Motor neuron (in vitro differentiated cells): ENCODE results near the gene HHATL. TPM values are rescaled to one million over a fixed set of nuclear protein-coding genes. Genes with fewer than 3 reads are reported as not detected.
A peak's percentile ranks its signal among the peaks of the same experiment; 100 is the strongest.

ENCODE experiments used
- ATAC-seq, 8 experiments: fragments of 200-7000 bp; cut with Tn5 transposase; replicated peaks in 6 of 8; 2 replicates each; pipeline ENCODE4 v1.8.0; 2021; ENCODE audit warnings: mild to moderate bottlenecking in 8 of 8, moderate library complexity in 8 of 8
- H3K27ac ChIP-seq, 2 donors: fragments of 250-450 bp; sonication (Bioruptor Pico); 2 replicates each; pipeline ENCODE4 v1.9.0; 2021; ENCODE audit warnings: antibody characterized with exemption in 2 of 2, mild to moderate bottlenecking in 2 of 2, moderate library complexity in 1 of 2
- H3K4me1 ChIP-seq, 2 donors: fragments of 250-450 bp; sonication (Bioruptor Pico); replicated peaks in 1 of 2; 2 replicates each; pipeline ENCODE4 v1.6.1; 2021; ENCODE audit warnings: antibody characterized with exemption in 2 of 2, mild to moderate bottlenecking in 2 of 2, moderate library complexity in 1 of 2
- H3K4me3 ChIP-seq, 5 donors: fragments of 250-450 bp; sonication (Bioruptor Pico); 2 replicates each; pipeline ENCODE4 v1.9.0; 2021; ENCODE audit warnings: antibody characterized with exemption in 5 of 5, mild to moderate bottlenecking in 5 of 5, moderate library complexity in 4 of 5
- WGBS, 10 experiments: fragments of 450-650 bp; shearing (Covaris generic); methylation state at CpG; one replicate each; pipeline ENCODE4 v1.0.0; 2022; 5-methylcytosine and 5-hydroxymethylcytosine counted together
- in situ Hi-C, 9 experiments: fragments of 400-800 bp; cut with MboI; loops; one replicate each; pipeline ENCODE4 v1.15.0; 2021; ENCODE audit warnings: low sequenced_read_pairs in 9 of 9, low pct_unique_long_range_greater_than_20kb in 2 of 9; ENCODE audit not compliant: unreplicated experiment in 9 of 9
- total RNA-seq, 8 experiments: library from RNA; unstranded; fragments of 300-600 nt; gene quantifications; 2 replicates each; pipeline versions ENCODE4 v1.2.3 to v1.2.4, GENCODE V29; 2022

Gene HHATL, protein sequence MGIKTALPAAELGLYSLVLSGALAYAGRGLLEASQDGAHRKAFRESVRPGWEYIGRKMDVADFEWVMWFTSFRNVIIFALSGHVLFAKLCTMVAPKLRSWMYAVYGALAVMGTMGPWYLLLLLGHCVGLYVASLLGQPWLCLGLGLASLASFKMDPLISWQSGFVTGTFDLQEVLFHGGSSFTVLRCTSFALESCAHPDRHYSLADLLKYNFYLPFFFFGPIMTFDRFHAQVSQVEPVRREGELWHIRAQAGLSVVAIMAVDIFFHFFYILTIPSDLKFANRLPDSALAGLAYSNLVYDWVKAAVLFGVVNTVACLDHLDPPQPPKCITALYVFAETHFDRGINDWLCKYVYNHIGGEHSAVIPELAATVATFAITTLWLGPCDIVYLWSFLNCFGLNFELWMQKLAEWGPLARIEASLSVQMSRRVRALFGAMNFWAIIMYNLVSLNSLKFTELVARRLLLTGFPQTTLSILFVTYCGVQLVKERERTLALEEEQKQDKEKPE
- total RNA-seq = 1 to 10 TPM in 3 of 8 experiments, under 1 TPM in 3, not detected in 2; 0.22 to 2.6 (median 1.2) TPM

DNA sequence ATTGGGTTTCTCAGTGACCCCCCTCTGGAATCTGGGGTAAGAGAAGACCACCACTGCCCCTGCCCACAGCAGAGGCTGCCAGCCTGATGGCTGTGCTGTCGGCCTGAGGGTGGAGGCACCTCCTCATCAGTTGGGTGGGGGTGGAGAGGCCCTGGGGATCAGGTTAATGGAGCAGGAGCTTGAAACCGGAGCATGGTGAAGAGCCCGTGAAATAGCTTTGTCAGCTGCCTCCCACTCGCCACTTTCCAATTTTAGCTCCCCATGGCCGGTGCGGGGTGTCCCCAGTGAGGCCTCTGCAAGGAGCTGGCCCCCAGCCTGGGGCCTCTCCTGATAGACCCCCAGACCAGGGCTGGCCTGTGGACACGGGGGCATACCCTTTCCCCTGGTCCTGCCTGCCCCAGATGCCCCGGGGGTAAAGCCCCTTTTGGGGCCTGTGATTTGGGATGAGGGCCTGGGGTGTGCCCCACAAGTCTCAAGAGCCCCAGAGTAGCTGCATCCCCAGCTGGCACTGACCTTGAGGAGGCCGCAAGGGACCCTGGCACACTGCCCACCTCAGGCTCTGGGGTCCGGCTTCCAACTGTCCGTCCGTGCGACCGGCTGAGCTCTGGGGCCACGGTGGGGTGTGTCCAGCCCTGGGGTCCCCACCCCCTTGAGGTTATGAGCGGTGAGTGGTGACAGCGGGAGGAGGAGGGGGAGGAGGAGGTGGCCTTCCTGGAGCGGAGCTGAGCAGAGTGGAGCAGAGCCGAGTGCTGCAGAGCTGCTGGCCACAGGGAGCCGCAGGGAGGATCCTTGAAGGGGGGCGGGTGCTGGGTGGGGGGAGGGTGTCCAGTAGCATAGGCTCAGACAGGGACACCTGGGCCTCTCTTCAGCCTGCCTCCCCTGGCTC is at the start of gene HHATL:
HHATL (minus strand) TSS at position 733 of the 886 bp plus-strand sequence. CDS start 1,972 bp downstream, outside the sequence.
- ATAC-seq = peak in 7 of 8 experiments; percentile 42 to 81 (median 70)
- WGBS, 10 experiments = 60% methylated on average over 1 to 9 of the region's 21 CpGs; no CpG with 5 or more reads in 7 of the 10 experiments
- no peak within 1 kb of the TSS for H3K4me3 ChIP-seq
- in situ Hi-C loops = no loop called here
- peaks cover 2 to 11% of the 10 kb centered on the region in 2 donors for H3K4me1 ChIP-seq
- H3K27ac ChIP-seq = no peak within 1 kb of the TSS

DNA sequence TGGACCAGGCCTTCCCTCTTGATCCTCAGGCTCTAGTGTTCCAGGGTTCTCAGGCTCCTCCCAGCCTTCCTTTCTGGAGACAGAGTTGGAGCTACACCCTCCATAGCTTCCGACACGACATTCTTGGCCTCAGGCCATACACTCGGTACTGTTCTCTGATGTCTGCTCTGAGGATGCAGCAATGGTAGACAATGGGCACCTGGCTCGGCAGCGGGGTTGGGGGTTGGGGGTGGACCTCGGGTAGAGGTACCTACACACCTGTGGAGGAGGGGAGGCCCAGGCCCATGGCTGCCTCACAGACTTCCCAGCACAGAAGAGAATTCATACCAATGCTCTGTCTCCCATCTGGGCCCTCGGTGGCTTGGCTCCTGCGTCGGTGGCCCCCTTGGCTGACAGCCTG is 49.0 kb upstream of the HHATL start:
- ATAC-seq = peak in 3 of 8 experiments; percentile 37 to 68 (median 59)
- Histone ChIP-seq H3K4me3 (no peak overlapping the region), H3K27ac (no peak overlapping the region), H3K4me1 (peaks cover 0 to 4% of the 10 kb centered on the region in 2 donors)
- in situ Hi-C loops = no loop called here
- 30 to 100% (median 100%) methylated on average over 2 to 3 of the region's 9 CpGs; no CpG with 5 or more reads in 7 of the 10 experiments for WGBS, 10 experiments

DNA sequence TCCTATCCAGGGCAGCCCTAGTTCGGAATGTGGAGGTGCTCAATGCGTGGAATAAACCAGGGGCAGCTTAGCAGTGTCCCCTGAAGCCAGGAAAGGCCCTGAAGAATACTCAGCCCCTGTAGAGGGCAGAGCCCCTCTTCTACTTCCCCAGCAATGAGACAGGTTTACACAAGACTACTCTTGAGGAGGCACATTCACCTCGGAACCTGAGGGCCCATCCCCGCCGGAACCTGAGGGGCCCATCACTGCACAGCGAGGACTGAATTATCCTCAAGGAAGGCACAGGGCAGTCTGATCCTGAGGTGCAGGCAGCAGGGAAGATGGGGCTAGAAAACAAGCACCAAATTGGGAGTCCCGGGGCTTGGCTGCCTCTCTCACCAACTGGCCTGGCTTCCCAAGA is 48.2 kb upstream of the HHATL start:
- Histone ChIP-seq H3K27ac (no peak overlapping the region), H3K4me3 (no peak overlapping the region), H3K4me1 (peaks cover 0 to 4% of the 10 kb centered on the region in 2 donors)
- ATAC-seq = no peak
- in situ Hi-C loops = no loop called here
- 60 to 100% (median 91%) methylated on average over 1 to 7 of the region's 7 CpGs; no CpG with 5 or more reads in 4 of the 10 experiments for WGBS, 10 experiments

DNA sequence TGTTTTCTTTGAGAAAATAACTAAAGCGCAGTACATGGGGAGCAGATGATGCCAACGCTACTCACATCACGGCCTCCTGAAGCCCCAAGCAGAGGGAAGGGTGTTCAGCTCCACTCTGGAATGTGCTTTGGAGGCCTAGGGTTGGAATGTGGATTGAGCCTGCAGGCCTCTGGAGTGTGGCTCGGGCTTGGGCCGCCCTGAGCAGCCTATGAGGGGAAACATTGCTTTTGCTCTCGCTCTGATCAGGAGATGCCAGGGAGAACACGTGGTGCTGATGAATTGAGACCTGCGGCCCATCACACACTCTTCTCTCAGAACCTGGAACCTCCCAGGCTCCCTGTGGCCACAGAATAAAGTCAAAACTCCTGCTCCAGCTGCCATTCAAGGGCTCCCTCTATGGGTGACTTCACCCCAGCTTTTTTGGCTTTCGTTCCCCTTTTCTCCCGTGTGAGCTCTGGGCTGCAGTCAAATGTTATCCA is 47.2 kb upstream of the HHATL start:
- peak in 6 of 8 experiments; percentile 21 to 68 (median 34) for ATAC-seq
- 27 to 80% (median 54%) methylated on average over 1 to 5 of the region's 10 CpGs; no CpG with 5 or more reads in 4 of the 10 experiments for WGBS, 10 experiments
- no peak overlapping the region for H3K4me3 ChIP-seq
- no peaks in the 10 kb centered on the region for H3K4me1 ChIP-seq
- no peak overlapping the region for H3K27ac ChIP-seq
- in situ Hi-C loops = loop anchor here in 1 of 9 experiments (10.0 kb wide), 1 partner anchor 95 kb away; the partner anchor contains the start of gene ZBTB47

DNA sequence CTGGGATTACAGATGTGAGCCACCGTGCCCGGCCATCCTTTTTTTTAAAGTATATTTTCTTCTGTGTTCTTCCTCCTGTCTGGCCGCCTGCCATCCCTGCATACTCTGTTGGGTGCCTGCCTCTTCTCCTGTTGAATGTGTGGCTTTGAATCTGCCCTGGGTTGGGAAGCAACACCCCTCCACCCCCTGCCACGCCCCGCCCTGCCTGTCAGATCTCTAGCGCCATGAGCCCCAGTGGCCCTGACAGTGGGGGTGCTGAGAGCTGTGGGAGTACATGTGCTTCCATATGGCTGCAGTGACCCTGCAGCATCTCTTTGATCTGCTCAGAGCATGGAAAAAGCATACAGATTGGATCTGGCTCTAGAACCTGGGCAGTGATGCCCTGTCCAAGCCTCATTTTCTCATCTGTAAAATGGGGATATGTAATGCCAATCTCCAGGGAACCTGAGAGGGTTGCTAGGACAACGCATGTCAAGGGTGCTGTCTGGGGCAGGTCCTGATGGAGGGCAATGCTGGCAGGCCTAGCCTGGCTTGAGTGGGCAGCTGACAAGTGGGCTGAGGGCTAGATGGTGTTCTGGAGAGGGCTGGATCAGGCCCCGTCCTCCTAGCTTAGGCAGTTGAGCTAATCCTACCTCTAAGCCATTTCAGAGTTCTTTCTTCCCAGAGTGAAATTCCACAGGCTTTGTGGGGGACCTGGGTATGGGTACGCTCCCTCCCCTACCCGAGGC is 46.6 kb upstream of the HHATL start:
- 81 to 100% (median 87%) methylated on average over 3 of the region's 10 CpGs; no CpG with 5 or more reads in 7 of the 10 experiments for WGBS, 10 experiments
- ATAC-seq = no peak
- Histone ChIP-seq H3K27ac (no peak overlapping the region), H3K4me3 (no peak overlapping the region), H3K4me1 (peaks cover 0 to 3% of the 10 kb centered on the region in 2 donors)
- in situ Hi-C loops = loop anchor here in 1 of 9 experiments (10.0 kb wide), 1 partner anchor 94 kb away; the partner anchor contains the start of gene ZBTB47

DNA sequence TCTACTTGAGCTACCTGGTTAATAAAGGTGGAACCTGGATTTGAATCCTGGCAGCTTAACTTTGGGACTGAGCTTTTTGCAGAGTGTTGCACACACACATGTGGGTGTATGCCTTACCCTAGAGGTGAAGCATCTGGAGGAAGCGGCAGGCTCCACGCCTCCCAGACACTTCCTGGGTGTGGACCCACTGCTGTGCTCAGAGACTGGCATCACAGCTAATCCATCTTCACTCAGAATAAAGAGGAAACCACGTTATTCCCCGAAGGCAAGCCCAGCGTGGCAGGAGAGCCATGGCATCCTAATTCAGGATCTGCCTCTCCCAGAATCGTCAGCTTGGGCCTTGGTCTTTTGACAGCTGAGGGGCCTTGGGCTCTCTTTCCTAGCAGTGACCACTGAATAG is 45.0 kb upstream of the HHATL start:
- no peak overlapping the region for H3K27ac ChIP-seq
- in situ Hi-C loops = loop anchor here in 1 of 9 experiments (10.0 kb wide), 1 partner anchor 93 kb away; the partner anchor contains the start of gene ZBTB47
- 0 to 90% (median 57%) methylated on average over 2 to 4 of the region's 6 CpGs; no CpG with 5 or more reads in 2 of the 10 experiments for WGBS, 10 experiments
- no peak overlapping the region for H3K4me3 ChIP-seq
- peak in 3 of 8 experiments; percentile 41 to 69 (median 52) for ATAC-seq
- peaks cover 0 to 5% of the 10 kb centered on the region in 2 donors for H3K4me1 ChIP-seq

DNA sequence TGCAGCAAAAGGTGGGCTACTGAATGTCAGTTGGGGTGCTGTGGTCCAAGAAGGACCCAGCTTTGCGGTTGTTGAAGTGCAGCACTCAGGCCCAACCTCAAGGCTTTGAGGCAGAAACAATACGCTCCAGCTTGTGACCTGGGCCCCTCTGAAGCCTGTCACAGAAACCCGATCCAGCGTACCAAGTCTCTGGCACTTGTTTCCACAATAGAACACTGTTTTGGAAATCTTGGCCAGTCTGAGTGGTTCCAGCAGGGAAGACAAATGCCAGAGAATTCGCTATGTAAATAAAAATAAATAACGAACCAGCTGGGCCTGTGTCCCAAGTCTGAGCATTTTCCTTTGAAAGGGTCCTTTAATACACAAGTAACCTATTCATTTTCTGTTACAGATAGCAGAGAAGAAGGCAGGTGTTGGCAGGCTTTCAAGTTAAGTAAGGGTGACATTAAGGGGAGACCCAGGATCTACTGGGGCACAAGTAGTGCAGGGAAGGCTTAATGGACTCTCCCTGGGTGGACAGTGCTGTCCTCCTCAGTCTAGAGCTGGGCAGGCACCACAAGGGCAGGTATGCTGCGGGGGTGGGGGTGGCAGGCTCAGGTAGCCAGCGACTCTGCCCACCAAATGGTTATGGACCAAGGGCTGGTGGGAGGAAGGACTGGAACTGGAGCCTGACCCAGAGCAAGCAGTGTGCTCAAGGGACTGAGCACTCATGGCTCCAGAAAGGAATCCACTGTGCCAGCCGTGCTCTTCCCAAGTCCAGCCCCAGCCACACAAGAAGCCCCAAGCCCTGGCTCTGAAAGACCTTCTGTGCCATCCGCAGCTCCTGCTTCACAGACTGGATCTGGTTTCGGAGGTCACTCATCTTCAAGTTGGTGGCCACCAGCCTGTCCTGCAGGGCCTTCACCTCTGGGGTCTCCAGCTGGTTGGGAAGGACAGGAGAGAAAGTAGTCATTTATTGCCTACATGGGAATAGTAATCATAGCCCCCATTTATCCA is 44.2 kb upstream of the HHATL start:
- WGBS, 10 experiments = 40 to 100% (median 62%) methylated on average over 2 to 7 of the region's 11 CpGs; no CpG with 5 or more reads in 2 of the 10 experiments
- Histone ChIP-seq H3K27ac (no peak overlapping the region), H3K4me1 (peaks cover 0 to 5% of the 10 kb centered on the region in 2 donors), H3K4me3 (no peak overlapping the region)
- in situ Hi-C loops = loop anchor here in 1 of 9 experiments (10.0 kb wide), 1 partner anchor 92 kb away; the partner anchor contains the start of gene ZBTB47
- ATAC-seq = peak in 1 of 8 experiments; percentile 61

DNA sequence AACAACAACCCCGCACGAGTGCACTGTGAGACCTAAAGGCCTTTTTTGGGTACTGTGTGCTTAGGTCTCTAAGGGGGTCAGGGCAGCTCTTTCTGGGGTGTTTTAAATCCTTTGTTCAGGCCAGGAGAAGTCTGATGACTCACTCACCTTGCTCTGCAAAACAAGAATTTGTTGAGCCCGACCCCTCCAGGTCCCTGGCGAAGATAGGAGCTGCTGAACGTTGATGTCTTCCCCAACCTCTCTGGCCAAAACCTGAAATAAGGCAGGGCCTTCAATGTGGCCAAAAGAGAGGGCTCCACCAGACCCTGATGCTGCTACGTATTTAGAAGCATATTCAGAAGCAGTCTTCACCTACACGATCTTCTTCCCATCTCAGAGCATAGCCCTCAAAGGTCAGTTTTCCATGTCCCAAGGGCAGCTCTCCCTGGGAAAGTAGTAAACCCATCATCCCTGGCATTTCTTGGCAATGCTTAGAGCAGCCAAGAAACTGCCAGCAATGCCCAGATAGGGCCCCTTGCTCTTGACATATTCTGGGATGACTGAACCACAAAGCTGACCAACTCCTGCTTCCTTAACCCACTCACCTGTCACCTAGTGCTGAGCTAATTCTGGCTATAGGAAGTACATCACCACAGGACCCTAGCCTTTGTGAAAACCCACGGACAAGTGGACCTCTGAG is 43.3 kb upstream of the HHATL start:
- Histone ChIP-seq H3K4me3 (no peak overlapping the region), H3K4me1 (peaks cover 0 to 5% of the 10 kb centered on the region in 2 donors), H3K27ac (no peak overlapping the region)
- in situ Hi-C loops = loop anchor here in 1 of 9 experiments (10.0 kb wide), 1 partner anchor 91 kb away; the partner anchor contains the start of gene ZBTB47
- WGBS, 10 experiments = 30 to 100% (median 90%) methylated on average over 1 to 6 of the region's 8 CpGs; no CpG with 5 or more reads in 1 of the 10 experiments
- ATAC-seq = no peak

DNA sequence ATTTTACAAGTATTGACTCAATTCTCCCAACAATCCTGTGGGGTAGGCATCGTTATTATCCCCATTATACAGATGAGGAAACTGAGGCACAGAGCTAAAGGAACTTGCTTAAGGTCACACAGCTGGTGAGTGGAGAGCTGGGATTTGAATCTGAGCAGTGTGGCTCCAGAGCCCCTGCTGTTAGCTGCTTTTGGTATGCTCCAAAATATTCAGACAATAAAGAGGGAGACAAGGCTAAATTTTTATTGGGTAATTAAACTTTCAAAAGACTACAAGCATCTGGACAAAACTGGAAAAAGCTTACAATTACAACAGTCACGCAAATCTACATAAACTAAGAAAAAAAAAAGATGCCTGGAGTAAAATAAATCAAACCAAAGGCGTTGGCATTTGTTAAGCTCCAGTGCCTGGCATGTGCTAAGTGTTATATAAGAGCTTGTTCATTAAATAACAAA is 42.7 kb upstream of the HHATL start:
- 21 to 94% (median 79%) methylated on average over 1 to 3 of the region's 3 CpGs; no CpG with 5 or more reads in 1 of the 10 experiments for whole genome bisulfite sequencing, 10 experiments
- Histone ChIP-seq H3K4me3 (no peak overlapping the region), H3K27ac (no peak overlapping the region), H3K4me1 (peaks cover 0 to 5% of the 10 kb centered on the region in 2 donors)
- in situ Hi-C loops = loop anchor here in 1 of 9 experiments (10.0 kb wide), 1 partner anchor 91 kb away; the partner anchor contains the start of gene ZBTB47
- ATAC-seq = no peak

DNA sequence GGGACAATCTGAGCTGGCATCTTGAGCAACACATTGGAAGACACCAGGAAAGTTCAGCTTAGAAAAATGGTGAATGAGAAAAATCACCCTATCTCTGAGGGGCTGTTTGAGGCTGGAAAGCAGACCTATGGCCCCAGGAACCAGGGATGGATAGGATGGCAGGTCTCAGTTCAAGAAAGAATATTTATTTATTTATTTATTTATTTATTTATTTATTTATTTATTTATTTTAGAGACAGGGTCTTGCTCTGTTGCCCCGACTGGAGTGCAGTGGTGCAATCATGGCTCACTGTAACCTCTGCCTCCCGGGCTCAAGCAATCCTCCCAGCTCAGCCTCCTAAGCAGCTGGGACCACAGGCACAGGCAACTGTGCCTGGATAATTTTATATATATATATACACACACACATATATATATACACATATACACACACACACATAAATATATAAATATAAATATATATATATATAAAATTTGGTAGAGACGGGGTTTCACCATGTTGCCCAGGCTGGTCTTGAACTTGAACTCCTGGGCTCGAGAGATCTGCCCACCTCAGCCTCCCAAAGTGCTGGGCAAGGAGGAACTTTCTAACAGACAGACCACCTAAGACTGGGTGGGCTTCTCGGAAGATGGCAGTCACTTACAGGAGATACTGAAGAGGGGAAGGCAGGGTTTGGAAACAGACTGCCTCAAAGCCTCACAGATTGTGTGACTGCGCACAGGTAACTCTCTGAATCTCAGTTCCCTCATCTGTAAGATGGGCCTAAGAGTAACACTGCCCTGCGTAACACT is 40.8 kb upstream of the HHATL start:
- no peak for ATAC-seq
- Histone ChIP-seq H3K27ac (no peak overlapping the region), H3K4me3 (no peak overlapping the region), H3K4me1 (peaks cover 0 to 5% of the 10 kb centered on the region in 2 donors)
- in situ Hi-C loops = loop anchor here in 1 of 9 experiments (10.0 kb wide), 1 partner anchor 89 kb away; the partner anchor contains the start of gene ZBTB47
- 67 to 92% (median 82%) methylated on average over 1 to 6 of the region's 7 CpGs; no CpG with 5 or more reads in 4 of the 10 experiments for WGBS, 10 experiments
